Nephron (organoid): Measurements from ENCODE around the gene FGF8.

ENCODE experiments used
- H3K27ac Mint-ChIP-seq, 3 experiments: 2 replicates each; pipeline ENCODE4 v1.8.0; 2020; ENCODE audit warnings: mixed read lengths in 3 of 3, mild to moderate bottlenecking in 2 of 3, moderate library complexity in 1 of 3
- H3K27me3 Mint-ChIP-seq: 2 replicates; pipeline ENCODE4 v1.8.0; 2021; ENCODE audit warnings: low read depth, mild to moderate bottlenecking, moderate library complexity, mixed read lengths
- H3K36me3 Mint-ChIP-seq: 2 replicates; pipeline ENCODE4 v1.8.0; 2020; ENCODE audit warnings: low read depth, mixed read lengths
- H3K4me1 Mint-ChIP-seq: 2 replicates; pipeline ENCODE4 v1.8.0; 2020; ENCODE audit warnings: mixed read lengths
- H3K4me3 Mint-ChIP-seq, 3 experiments: 2 replicates each; pipeline ENCODE4 v1.8.0; 2020; ENCODE audit warnings: mild to moderate bottlenecking in 3 of 3, mixed read lengths in 3 of 3, moderate library complexity in 2 of 3
- H3K9me3 Mint-ChIP-seq: 2 replicates; pipeline ENCODE4 v1.8.0; 2020; ENCODE audit warnings: mixed read lengths
- CTCF ChIP-seq, 3 experiments: fragments of 200-600 bp; sonication (generic); IDR thresholded peaks; one replicate each; pipeline ENCODE4 v1.5.0; 2021; ENCODE audit warnings: antibody characterized with exemption in 3 of 3; ENCODE audit not compliant: unreplicated experiment in 3 of 3

The FGF8 gene

GRCh38 chr10:101721806-101722205 is 54.1 kb downstream of the FGF8 start:
- H3K4me1 Mint-ChIP-seq, result peaks cover 13% of the 10 kb centered on the region
- TF ChIP-seq CTCF (IDR thresholded peaks at IDR 0.05; ENCODE audit: unreplicated experiment in 3 of 3), result no peak
- no peak overlapping the region for H3K4me3 Mint-ChIP-seq
- no peaks in the 10 kb centered on the region for H3K27me3 Mint-ChIP-seq
- H3K27ac Mint-ChIP-seq, result no peak overlapping the region
- no peaks in the 10 kb centered on the region for H3K36me3 Mint-ChIP-seq
- no peaks in the 10 kb centered on the region for H3K9me3 Mint-ChIP-seq

- Mint-ChIP-seq H3K4me3 (no peak overlapping the region), H3K27me3 (no peaks in the 10 kb centered on the region), H3K36me3 (no peaks in the 10 kb centered on the region), H3K4me1 (peaks cover 9% of the 10 kb centered on the region), H3K9me3 (no peaks in the 10 kb centered on the region), H3K27ac (no peak overlapping the region)
- TF ChIP-seq CTCF (IDR thresholded peaks at IDR 0.05; ENCODE audit: unreplicated experiment in 3 of 3), result no peak
Measured at GRCh38 chr10:101720606-101721230, 55.2 kb downstream of the FGF8 start.
